ENCODE data around the gene EXOC5. TPM values are rescaled to one million over a fixed set of nuclear protein-coding genes. Genes with fewer than 3 reads are reported as not detected.

Gene EXOC5
- total RNA-seq, 4 donors from 2014 or later, result 21.8 to 29.8 (median 28.8) TPM

DNA sequence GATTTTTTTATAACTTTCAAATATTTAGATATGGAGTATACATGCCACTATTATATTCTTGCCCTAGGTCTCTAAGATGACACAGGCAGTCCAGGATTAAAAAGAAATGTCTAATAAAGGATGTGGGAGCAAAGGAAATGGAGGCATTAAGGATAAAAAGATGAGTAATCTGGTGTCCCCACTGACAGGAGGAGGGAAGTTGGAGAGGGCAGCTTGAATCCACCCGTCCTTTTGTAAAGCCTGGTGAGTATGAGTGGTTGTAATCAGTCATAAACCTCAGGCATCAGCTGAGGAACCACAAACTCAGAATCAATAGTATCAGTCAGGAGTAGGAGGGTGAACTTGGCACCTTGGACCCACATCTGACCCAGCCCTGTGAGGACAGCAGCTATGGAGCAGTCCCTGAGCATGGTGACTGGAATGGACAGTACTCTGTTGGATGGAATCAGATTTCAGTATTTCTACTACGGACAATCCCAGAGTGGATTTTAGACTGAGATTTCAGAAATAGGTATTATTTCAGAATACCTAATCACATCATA is 100.5 kb downstream of the EXOC5 start:
- 71% methylated on average over 2 of the region's 2 CpGs for WGBS
- TF ChIP-seq EP300 (IDR thresholded peaks at IDR 0.05) (no peak), CTCF (IDR thresholded peaks at IDR 0.05) (no peak), POLR2AphosphoS5 (IDR thresholded peaks at IDR 0.05) (no peak), POLR2A (IDR thresholded peaks at IDR 0.05) (no peak)
- no peaks in the 10 kb centered on the region for H3K36me3 ChIP-seq

GRCh38 chr14:57161583-57162234 is 107.0 kb downstream of the EXOC5 start:
- WGBS, result 73% methylated on average over 8 of the region's 8 CpGs
- Histone ChIP-seq H3K27me3 (peaks cover 3% of the 10 kb centered on the region), H3K4me3 (no peak overlapping the region), H3K9me3 (no peaks in the 10 kb centered on the region), H3K36me3 (no peaks in the 10 kb centered on the region), H3K4me1 (peaks cover 3% of the 10 kb centered on the region), H3K27ac (no peak overlapping the region)
- DNase-seq (ENCODE audit: low spot score in 2 of 2), result no peak
- TF ChIP-seq POLR2A (IDR thresholded peaks at IDR 0.05) (no peak), EP300 (IDR thresholded peaks at IDR 0.05) (no peak), POLR2AphosphoS5 (IDR thresholded peaks at IDR 0.05) (no peak), CTCF (IDR thresholded peaks at IDR 0.05) (no peak)

More for the DNA sequence above, 100.5 kb downstream of the EXOC5 start:
- peaks cover 3% of the 10 kb centered on the region for H3K4me1 ChIP-seq
- no peak overlapping the region for H3K27ac ChIP-seq
- no peaks in the 10 kb centered on the region for H3K9me3 ChIP-seq
- H3K27me3 ChIP-seq, result no peaks in the 10 kb centered on the region
- DNase-seq (ENCODE audit: low spot score in 2 of 2), result no peak
- H3K4me3 ChIP-seq, result no peak overlapping the region

GRCh38 chr14:57160333-57160732 is 108.4 kb downstream of the EXOC5 start:
- WGBS, result 75% methylated on average over 6 of the region's 6 CpGs
- Histone ChIP-seq H3K27me3 (peaks cover 4% of the 10 kb centered on the region), H3K4me1 (peaks cover 3% of the 10 kb centered on the region), H3K27ac (no peak overlapping the region), H3K36me3 (no peaks in the 10 kb centered on the region), H3K4me3 (no peak overlapping the region), H3K9me3 (no peaks in the 10 kb centered on the region)
- TF ChIP-seq CTCF (IDR thresholded peaks at IDR 0.05) (no peak), POLR2AphosphoS5 (IDR thresholded peaks at IDR 0.05) (no peak)
- DNase-seq (ENCODE audit: low spot score in 2 of 2), result no peak

DNA sequence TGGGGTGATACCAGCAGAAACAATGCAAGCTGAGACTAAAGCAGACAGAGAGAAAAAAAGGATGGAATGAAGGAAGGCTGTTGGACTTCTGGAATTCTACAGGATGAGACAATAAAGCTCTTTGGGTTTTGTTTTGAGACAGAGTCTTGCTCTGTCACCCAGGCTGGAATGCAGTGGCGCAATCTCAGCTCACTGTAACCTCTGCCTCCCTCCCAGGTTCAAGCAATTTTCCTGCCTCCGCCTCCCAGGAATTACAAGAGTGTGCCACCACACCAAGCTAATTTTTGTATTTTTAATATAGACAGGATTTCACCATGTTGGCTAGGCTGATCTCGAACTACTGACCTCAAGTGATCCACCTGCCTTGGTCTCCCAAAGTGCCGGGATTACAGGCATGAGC is 115.4 kb downstream of the EXOC5 start:
- DNase-seq (ENCODE audit: low spot score in 2 of 2), result no peak
- Histone ChIP-seq H3K27me3 (peaks cover 2% of the 10 kb centered on the region), H3K9me3 (no peaks in the 10 kb centered on the region), H3K4me1 (no peaks in the 10 kb centered on the region), H3K4me3 (no peak overlapping the region), H3K36me3 (no peaks in the 10 kb centered on the region), H3K27ac (no peak overlapping the region)
- WGBS, result 95% methylated on average over 4 of the region's 4 CpGs
- no peak for TF ChIP-seq EP300 (IDR thresholded peaks at IDR 0.05)
- no peak for TF ChIP-seq CTCF (IDR thresholded peaks at IDR 0.05)

Other genes with a start within 250 kb of the EXOC5 start
- 10 to 100 TPM; 22.7 to 30.6 (median 29.2) TPM for gene AP5M1, start 66 bp upstream of the EXOC5 start, total RNA-seq
- 10 to 100 TPM; 11.6 to 17.7 (median 16.7) TPM for gene NAA30, start 121.7 kb upstream of the EXOC5 start, total RNA-seq
- gene CCDC198, start 225.0 kb upstream of the EXOC5 start, total RNA-seq, result not detected

Measured in suprapubic skin (tissue), 4 donors.